Measurements from ENCODE around the gene NLRP1. TPM values are rescaled to one million over a fixed set of nuclear protein-coding genes. Genes with fewer than 3 reads are reported as not detected.

NLRP1 gene
- total RNA-seq, 2 experiments from 2014 or later = 18.7 to 24.6 TPM

GRCh38 chr17:5605452-5605851 lies 21.1 kb upstream of the NLRP1 start:
- Histone ChIP-seq H3K4me3 (ENCODE audit: low read depth, low read length, poor library complexity, severe bottlenecking) (no peak overlapping the region), H3K9me3 (ENCODE audit: low read length) (no peaks in the 10 kb centered on the region), H3K4me2 (ENCODE audit: low read length) (no peak overlapping the region), H3K27ac (ENCODE audit: low read depth, low read length, poor library complexity, severe bottlenecking) (no peak overlapping the region), H3K9me2 (ENCODE audit: insufficient read depth, low read length) (no peaks in the 10 kb centered on the region), H2AFZ (ENCODE audit: low read length) (no peak overlapping the region), H3K4me1 (ENCODE audit: insufficient read depth, low read length, poor library complexity, severe bottlenecking) (no peaks in the 10 kb centered on the region), H4K20me1 (ENCODE audit: insufficient read depth, low read length) (no peaks in the 10 kb centered on the region), H3K36me3 (ENCODE audit: insufficient read depth, low read length) (no peaks in the 10 kb centered on the region), H3K79me2 (ENCODE audit: insufficient read depth, low read depth, low read length) (no peaks in the 10 kb centered on the region)
- no TSS peak for BruUV-seq (replicated peaks)
- intact Hi-C loops (cut with micrococcal nuclease; ENCODE audit: unreplicated experiment) = no loop called here
- POLR2A ChIA-PET = interaction anchor here (0.6 to 0.7 kb wide), 2 partner anchors 9 to 482 kb away, joined by 3 read pairs; no protein-coding TSS in a partner anchor
- CTCF ChIA-PET (ENCODE audit: unreplicated experiment) = no interaction called here
- DNase-seq (ENCODE audit: low spot score) = no peak
- no peak for TF ChIP-seq EZH2phosphoT487 (IDR thresholded peaks at IDR 0.05; ENCODE audit: borderline replicate concordance, low read depth, low read length)
- no peak for TF ChIP-seq CTCF (conservative IDR thresholded peaks at IDR 0.05; ENCODE audit: low read length)

- Histone ChIP-seq H3K9me3 (ENCODE audit: low read length) (no peaks in the 10 kb centered on the region), H3K36me3 (ENCODE audit: insufficient read depth, low read length) (no peaks in the 10 kb centered on the region), H3K27ac (ENCODE audit: low read depth, low read length, poor library complexity, severe bottlenecking) (no peak overlapping the region), H3K9me2 (ENCODE audit: insufficient read depth, low read length) (no peaks in the 10 kb centered on the region), H3K4me1 (ENCODE audit: insufficient read depth, low read length, poor library complexity, severe bottlenecking) (no peaks in the 10 kb centered on the region), H3K79me2 (ENCODE audit: insufficient read depth, low read depth, low read length) (no peaks in the 10 kb centered on the region), H4K20me1 (ENCODE audit: insufficient read depth, low read length) (no peaks in the 10 kb centered on the region), H3K4me3 (ENCODE audit: low read depth, low read length, poor library complexity, severe bottlenecking) (no peak overlapping the region), H3K4me2 (ENCODE audit: low read length) (no peak overlapping the region), H2AFZ (ENCODE audit: low read length) (no peak overlapping the region)
- no TSS peak for BruUV-seq (replicated peaks)
- ChIA-PET CTCF (ENCODE audit: unreplicated experiment) (no interaction called here), POLR2A (no interaction called here)
- intact Hi-C loops (cut with micrococcal nuclease; ENCODE audit: unreplicated experiment) = no loop called here
- TF ChIP-seq CTCF (conservative IDR thresholded peaks at IDR 0.05; ENCODE audit: low read length) (no peak), EZH2phosphoT487 (IDR thresholded peaks at IDR 0.05; ENCODE audit: borderline replicate concordance, low read depth, low read length) (no peak)
- no peak for DNase-seq (ENCODE audit: low spot score)
Observed at GRCh38 chr17:5600041-5600440, 15.7 kb upstream of the NLRP1 start.

GRCh38 chr17:5598457-5598856 lies 14.1 kb upstream of the NLRP1 start:
- no peak overlapping the region for H2AFZ ChIP-seq (ENCODE audit: low read length)
- no peaks in the 10 kb centered on the region for H3K4me1 ChIP-seq (ENCODE audit: insufficient read depth, low read length, poor library complexity, severe bottlenecking)
- H3K4me2 ChIP-seq (ENCODE audit: low read length) = no peak overlapping the region
- DNase-seq (ENCODE audit: low spot score) = no peak
- H3K4me3 ChIP-seq (ENCODE audit: low read depth, low read length, poor library complexity, severe bottlenecking) = no peak overlapping the region
- CTCF ChIA-PET (ENCODE audit: unreplicated experiment) = no interaction called here
- POLR2A ChIA-PET = no interaction called here
- no peaks in the 10 kb centered on the region for H3K9me3 ChIP-seq (ENCODE audit: low read length)
- no peaks in the 10 kb centered on the region for H4K20me1 ChIP-seq (ENCODE audit: insufficient read depth, low read length)
- H3K36me3 ChIP-seq (ENCODE audit: insufficient read depth, low read length) = no peaks in the 10 kb centered on the region
- intact Hi-C loops (cut with micrococcal nuclease; ENCODE audit: unreplicated experiment) = no loop called here
- BruUV-seq (replicated peaks) = no TSS peak
- TF ChIP-seq EZH2phosphoT487 (IDR thresholded peaks at IDR 0.05; ENCODE audit: borderline replicate concordance, low read depth, low read length) (no peak), CTCF (conservative IDR thresholded peaks at IDR 0.05; ENCODE audit: low read length) (no peak)
- H3K27ac ChIP-seq (ENCODE audit: low read depth, low read length, poor library complexity, severe bottlenecking) = no peak overlapping the region
- H3K9me2 ChIP-seq (ENCODE audit: insufficient read depth, low read length) = no peaks in the 10 kb centered on the region
- H3K79me2 ChIP-seq (ENCODE audit: insufficient read depth, low read depth, low read length) = no peaks in the 10 kb centered on the region

Data from OCI-LY7 (cell line).